ENCODE measurements around the gene GYS1.

Gene GYS1

DNA sequence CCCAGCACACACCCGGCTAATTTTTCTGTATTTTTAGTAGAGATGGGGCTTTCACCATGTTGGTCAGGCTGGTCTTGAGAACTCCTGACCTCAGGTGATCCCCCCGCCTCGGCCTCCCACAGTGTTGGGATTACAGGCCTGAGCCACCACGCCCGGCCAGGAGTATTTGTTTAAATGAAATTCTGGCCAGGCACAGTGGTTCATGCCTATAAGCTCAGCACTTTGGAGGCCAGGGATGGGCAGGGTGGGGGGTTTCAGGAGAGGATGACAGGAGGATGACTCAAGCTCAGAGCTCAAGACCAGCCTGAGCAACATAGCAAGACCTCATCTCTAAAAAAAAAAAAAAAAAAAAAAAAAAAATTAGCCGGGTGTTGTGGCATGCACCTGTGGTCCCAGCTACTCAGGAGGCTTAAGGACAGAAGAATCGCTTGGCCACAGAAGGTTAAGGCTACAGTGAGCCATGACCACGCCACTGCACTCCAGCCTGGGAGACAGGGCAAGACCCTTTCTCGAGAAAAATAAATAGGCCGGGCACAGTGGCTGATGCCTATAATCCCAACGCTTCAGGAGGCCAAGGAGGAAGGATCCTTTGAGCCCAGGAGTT, 67.8 kb downstream of the GYS1 start:
- Histone ChIP-seq H3K27ac (ENCODE audit: low read depth, low read length) (no peak overlapping the region), H3F3A (ENCODE audit: insufficient read depth) (no peaks in the 10 kb centered on the region), H2AFZ (ENCODE audit: low read depth, low read length, severe bottlenecking) (no peak overlapping the region), H3K9me2 (replicated peaks; ENCODE audit: insufficient read depth, low read length) (no peaks in the 10 kb centered on the region), H3K36me3 (ENCODE audit: low read length) (no peaks in the 10 kb centered on the region), H4K20me1 (ENCODE audit: low read depth, low read length) (no peaks in the 10 kb centered on the region), H3K9ac (ENCODE audit: low read length) (no peak overlapping the region), H3K79me2 (ENCODE audit: insufficient read depth, low read length) (no peaks in the 10 kb centered on the region), H3K4me2 (ENCODE audit: low read depth, low read length, poor library complexity, severe bottlenecking) (no peak overlapping the region), H3K4me3 (ENCODE audit: insufficient read depth, low read length, poor library complexity, severe bottlenecking) (no peak overlapping the region), H3K27me3 (ENCODE audit: low read length) (no peaks in the 10 kb centered on the region), H3K9me3 (ENCODE audit: insufficient read depth, low read length) (no peaks in the 10 kb centered on the region)
- TF ChIP-seq, protein P1, sequence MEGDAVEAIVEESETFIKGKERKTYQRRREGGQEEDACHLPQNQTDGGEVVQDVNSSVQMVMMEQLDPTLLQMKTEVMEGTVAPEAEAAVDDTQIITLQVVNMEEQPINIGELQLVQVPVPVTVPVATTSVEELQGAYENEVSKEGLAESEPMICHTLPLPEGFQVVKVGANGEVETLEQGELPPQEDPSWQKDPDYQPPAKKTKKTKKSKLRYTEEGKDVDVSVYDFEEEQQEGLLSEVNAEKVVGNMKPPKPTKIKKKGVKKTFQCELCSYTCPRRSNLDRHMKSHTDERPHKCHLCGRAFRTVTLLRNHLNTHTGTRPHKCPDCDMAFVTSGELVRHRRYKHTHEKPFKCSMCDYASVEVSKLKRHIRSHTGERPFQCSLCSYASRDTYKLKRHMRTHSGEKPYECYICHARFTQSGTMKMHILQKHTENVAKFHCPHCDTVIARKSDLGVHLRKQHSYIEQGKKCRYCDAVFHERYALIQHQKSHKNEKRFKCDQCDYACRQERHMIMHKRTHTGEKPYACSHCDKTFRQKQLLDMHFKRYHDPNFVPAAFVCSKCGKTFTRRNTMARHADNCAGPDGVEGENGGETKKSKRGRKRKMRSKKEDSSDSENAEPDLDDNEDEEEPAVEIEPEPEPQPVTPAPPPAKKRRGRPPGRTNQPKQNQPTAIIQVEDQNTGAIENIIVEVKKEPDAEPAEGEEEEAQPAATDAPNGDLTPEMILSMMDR (IDR thresholded peaks at IDR 0.05; ENCODE audit: insufficient read depth, low read length, poor library complexity, severe bottlenecking) = no peak
- no peak for TF ChIP-seq EZH2phosphoT487 (conservative IDR thresholded peaks at IDR 0.05; ENCODE audit: low read length)

DNA sequence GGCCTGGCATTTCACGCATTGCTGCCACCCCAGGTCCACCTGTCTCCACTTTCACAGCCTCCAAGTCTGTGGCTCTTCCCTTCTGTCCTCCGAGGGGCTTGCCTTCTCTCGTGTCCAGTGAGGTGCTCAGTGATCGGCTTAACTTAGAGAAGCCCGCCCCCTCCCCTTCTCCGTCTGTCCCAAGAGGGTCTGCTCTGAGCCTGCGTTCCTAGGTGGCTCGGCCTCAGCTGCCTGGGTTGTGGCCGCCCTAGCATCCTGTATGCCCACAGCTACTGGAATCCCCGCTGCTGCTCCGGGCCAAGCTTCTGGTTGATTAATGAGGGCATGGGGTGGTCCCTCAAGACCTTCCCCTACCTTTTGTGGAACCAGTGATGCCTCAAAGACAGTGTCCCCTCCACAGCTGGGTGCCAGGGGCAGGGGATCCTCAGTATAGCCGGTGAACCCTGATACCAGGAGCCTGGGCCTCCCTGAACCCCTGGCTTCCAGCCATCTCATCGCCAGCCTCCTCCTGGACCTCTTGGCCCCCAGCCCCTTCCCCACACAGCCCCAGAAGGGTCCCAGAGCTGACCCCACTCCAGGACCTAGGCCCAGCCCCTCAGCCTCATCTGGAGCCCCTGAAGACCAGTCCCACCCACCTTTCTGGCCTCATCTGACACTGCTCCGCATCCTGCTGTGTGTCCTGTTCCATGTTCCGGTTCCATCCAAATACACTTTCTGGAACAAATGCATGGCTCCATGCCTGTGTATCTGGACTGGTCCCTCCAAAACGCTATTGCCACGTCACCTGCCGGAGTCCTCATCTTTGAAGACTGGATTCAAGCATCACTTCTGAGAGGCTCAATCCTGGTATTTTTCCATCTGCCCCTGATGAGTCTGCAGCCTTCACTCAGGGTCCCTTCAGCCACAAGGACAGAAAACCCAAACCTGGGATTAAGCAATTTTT, 70.3 kb downstream of the GYS1 start:
- Histone ChIP-seq H3F3A (ENCODE audit: insufficient read depth) (no peaks in the 10 kb centered on the region), H4K20me1 (ENCODE audit: low read depth, low read length) (no peaks in the 10 kb centered on the region), H3K27me3 (ENCODE audit: low read length) (no peaks in the 10 kb centered on the region), H3K9ac (ENCODE audit: low read length) (no peak overlapping the region), H3K27ac (ENCODE audit: low read depth, low read length) (no peak overlapping the region), H3K79me2 (ENCODE audit: insufficient read depth, low read length) (no peaks in the 10 kb centered on the region), H3K36me3 (ENCODE audit: low read length) (no peaks in the 10 kb centered on the region), H3K4me3 (ENCODE audit: insufficient read depth, low read length, poor library complexity, severe bottlenecking) (no peak overlapping the region), H2AFZ (ENCODE audit: low read depth, low read length, severe bottlenecking) (no peak overlapping the region), H3K9me2 (replicated peaks; ENCODE audit: insufficient read depth, low read length) (no peaks in the 10 kb centered on the region), H3K9me3 (ENCODE audit: insufficient read depth, low read length) (no peaks in the 10 kb centered on the region), H3K4me2 (ENCODE audit: low read depth, low read length, poor library complexity, severe bottlenecking) (no peak overlapping the region)
- TF ChIP-seq, protein P1 (IDR thresholded peaks at IDR 0.05; ENCODE audit: insufficient read depth, low read length, poor library complexity, severe bottlenecking) = no peak
- TF ChIP-seq EZH2phosphoT487 (conservative IDR thresholded peaks at IDR 0.05; ENCODE audit: low read length) = no peak

DNA sequence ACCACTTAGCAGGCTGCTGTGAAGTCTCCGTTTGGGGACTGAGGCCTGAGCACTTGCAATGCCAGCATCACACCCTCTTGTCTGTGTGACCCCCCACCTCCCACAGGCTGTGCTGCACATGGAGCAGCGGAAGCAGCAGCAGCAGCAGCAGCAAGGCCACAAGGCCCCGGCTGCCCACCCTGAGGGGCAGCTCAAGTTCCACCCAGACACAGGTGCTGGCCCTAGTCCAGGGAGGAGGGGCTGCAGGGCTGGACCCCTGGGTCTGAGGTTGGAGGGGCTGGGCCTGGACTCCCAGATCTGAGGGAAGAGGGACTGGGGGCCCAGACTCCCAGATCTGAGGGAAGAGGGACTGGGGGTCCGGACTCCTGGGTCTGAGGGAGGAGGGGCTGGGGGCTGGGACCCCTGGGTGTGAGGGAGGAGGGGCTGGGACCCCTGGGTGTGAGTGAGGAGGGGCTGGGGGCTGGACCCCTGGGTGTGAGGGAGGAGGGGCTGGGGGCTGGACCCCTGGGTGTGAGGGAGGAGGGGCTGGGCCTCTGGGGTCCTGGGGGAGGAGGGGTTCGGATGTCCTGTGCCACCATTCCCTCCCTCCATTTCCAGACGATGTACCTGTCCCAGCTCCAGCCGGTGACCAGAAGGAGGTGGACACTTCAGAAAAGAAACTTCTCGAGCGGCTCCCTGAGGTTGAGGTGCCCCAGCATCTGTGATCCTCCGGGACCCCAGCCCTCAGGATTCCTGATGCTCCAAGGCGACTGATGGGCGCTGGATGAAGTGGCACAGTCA, 71.2 kb downstream of the GYS1 start:
- Histone ChIP-seq H3F3A (ENCODE audit: insufficient read depth) (0 out of 2 replicates have a peak, but pooled peaks cover 3% of the 10 kb centered on the region), H3K27me3 (ENCODE audit: low read length) (no peaks in the 10 kb centered on the region), H3K79me2 (ENCODE audit: insufficient read depth, low read length) (no peaks in the 10 kb centered on the region), H3K36me3 (ENCODE audit: low read length) (no peaks in the 10 kb centered on the region), H3K27ac (ENCODE audit: low read depth, low read length) (no peak overlapping the region), H3K9me2 (replicated peaks; ENCODE audit: insufficient read depth, low read length) (no peaks in the 10 kb centered on the region), H3K9ac (ENCODE audit: low read length) (no peak overlapping the region), H2AFZ (ENCODE audit: low read depth, low read length, severe bottlenecking) (no peak overlapping the region), H3K9me3 (ENCODE audit: insufficient read depth, low read length) (no peaks in the 10 kb centered on the region), H3K4me3 (ENCODE audit: insufficient read depth, low read length, poor library complexity, severe bottlenecking) (no peak overlapping the region), H3K4me2 (ENCODE audit: low read depth, low read length, poor library complexity, severe bottlenecking) (no peak overlapping the region), H4K20me1 (ENCODE audit: low read depth, low read length) (no peaks in the 10 kb centered on the region)
- TF ChIP-seq, protein P1 (IDR thresholded peaks at IDR 0.05; ENCODE audit: insufficient read depth, low read length, poor library complexity, severe bottlenecking) = no peak
- TF ChIP-seq EZH2phosphoT487 (conservative IDR thresholded peaks at IDR 0.05; ENCODE audit: low read length) = no peak

Data from SU-DHL-6 (cell line).